Aortic smooth muscle cell (primary cell): Measurements from ENCODE around the gene FGF5. TPM values are rescaled to one million over a fixed set of nuclear protein-coding genes. Genes with fewer than 3 reads are reported as not detected.

Source experiments
- total RNA-seq: library from RNA; depleted of rRNA; stranded (reverse); fragments of >200 nt; gene quantifications from 2 replicates; pipeline ENCODE4 v1.2.3, GENCODE V29; 2014

Gene FGF5, protein sequence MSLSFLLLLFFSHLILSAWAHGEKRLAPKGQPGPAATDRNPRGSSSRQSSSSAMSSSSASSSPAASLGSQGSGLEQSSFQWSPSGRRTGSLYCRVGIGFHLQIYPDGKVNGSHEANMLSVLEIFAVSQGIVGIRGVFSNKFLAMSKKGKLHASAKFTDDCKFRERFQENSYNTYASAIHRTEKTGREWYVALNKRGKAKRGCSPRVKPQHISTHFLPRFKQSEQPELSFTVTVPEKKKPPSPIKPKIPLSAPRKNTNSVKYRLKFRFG
- total RNA-seq: 3.2 and 18.8 TPM in 2 replicates

DNA sequence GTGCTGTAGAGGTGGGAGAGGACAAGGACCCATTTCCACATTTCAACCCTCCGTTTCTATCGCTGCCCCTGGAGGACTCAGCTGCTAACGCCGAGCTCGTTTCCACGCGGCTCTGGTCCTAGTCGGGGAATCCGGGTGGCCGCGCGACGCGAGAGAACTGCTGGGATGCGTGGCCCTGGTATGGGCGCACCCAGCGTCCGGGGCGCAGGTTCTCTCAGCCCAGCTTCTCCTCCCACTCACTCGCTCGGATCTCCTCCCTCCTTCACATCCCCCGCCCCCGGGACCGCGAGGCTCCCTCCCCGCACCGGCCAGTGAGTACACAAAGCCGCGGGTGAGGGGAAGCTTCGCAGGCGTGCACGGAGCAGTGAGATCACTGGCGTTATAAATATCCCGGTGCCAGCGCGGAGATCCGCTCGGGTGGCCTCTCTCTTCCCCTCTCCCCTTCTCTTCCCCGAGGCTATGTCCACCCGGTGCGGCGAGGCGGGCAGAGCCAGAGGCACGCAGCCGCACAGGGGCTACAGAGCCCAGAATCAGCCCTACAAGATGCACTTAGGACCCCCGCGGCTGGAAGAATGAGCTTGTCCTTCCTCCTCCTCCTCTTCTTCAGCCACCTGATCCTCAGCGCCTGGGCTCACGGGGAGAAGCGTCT lies at the start of gene FGF5:
TSS of gene FGF5 (plus strand) at position 412 of the 649 bp plus-strand sequence. CDS start at position 573, 161 bp downstream.

DNA sequence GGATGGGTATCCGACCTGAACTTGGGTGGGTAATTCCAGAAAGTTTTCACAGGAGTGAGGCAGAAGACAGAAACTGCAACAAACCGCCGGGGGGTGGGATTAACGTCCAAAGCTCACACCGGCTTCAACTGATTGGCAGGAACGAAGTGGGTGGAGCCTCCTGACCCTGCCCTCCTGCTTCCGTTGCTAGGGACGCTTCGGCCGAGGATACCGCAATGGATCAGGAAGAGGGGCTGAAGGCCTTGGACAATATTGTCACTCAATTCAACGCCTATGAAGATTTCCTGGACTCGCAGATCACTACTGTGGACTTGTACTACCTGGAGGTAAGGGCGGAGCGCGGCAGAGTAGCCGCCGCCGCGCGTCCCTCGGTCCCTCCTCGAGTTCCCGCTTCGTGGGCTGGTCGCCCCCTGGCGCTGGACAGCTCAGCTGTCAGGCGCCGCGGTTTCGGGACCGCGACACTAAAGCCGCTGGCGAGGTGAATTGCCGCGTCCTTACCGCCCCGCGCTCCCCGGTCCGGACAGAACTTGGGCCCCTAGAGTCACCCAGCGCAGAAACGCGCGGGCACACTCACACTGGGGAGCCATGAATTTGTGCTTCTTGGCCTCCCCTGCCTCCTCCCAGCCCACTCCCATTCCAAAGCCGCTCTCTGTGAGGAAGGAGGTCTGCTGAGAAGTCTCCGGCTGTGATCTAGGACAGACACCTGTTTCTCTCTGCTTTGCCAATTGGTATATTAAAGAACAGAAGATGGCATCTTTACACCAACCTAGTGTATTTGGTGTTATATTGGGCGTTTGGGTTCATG lies 69.3 kb downstream of the FGF5 start, which contains the start of gene CFAP299:
TSS of gene CFAP299 (plus strand) at position 177 of the 805 bp plus-strand sequence.

Other genes starting within 250 kb of the FGF5 start
- gene ANTXR2, start 193.4 kb upstream of the FGF5 start, total RNA-seq: 56.7 and 80.4 TPM in 2 replicates
- 0.79 and 0.87 TPM in 2 replicates for gene PRDM8, start 69.2 kb upstream of the FGF5 start, total RNA-seq
- 5.9 and 15.2 TPM in 2 replicates for gene CFAP299, start 69.1 kb downstream of the FGF5 start, total RNA-seq